PFSK-1 (cell line): ENCODE results near the gene PARD3B.

Experiments
- FOXP2 ChIP-seq: optimal IDR thresholded peaks from 2 replicates; pipeline ENCODE3; 2011; ENCODE audit warnings: borderline replicate concordance, control low read depth, inconsistent platforms; ENCODE audit not compliant: insufficient read depth; ENCODE audit errors: extremely low read length, extremely low read depth
- REST ChIP-seq, 2 experiments: IDR thresholded peaks; 2 replicates each; pipeline versions ENCODE4 v1.6.1 to v1.8.0; 2011 to 2012; ENCODE audit warnings: low read depth in 2 of 2, low read length in 2 of 2, control low read depth in 1 of 2, inconsistent platforms in 1 of 2, mild to moderate bottlenecking in 1 of 2, moderate library complexity in 1 of 2; ENCODE audit not compliant: insufficient read depth in 1 of 2
- TAF1 ChIP-seq: IDR thresholded peaks from 2 replicates; pipeline ENCODE4 v1.6.1; 2012; ENCODE audit warnings: low read length, control low read depth, borderline replicate concordance; ENCODE audit not compliant: insufficient read depth

GRCh38 chr2:204576362-204576979 is 31.2 kb downstream of the PARD3B start:
- TF ChIP-seq REST (IDR thresholded peaks at IDR 0.05; ENCODE audit: insufficient read depth in 1 of 2, low read depth in 2 of 2, low read length in 2 of 2), result no peak
- TF ChIP-seq TAF1, result no peak
- TF ChIP-seq FOXP2, result no peak
